ENCODE measurements around the gene EZR.
A peak's percentile ranks its signal among the peaks of the same experiment; 100 is the strongest.

The EZR gene

GRCh38 chr6:158717341-158718330 is 101.5 kb downstream of the EZR start:
- H3F3A ChIP-seq (ENCODE audit: insufficient read depth, low read length) = no peaks in the 10 kb centered on the region
- H2AFZ ChIP-seq (ENCODE audit: low read length) = no peak overlapping the region; the same call in 1 of the 2 replicates
- H3K4me2 ChIP-seq (ENCODE audit: low read length) = peak overlapping the region; percentile 20; the same call in 1 of the 2 replicates
- H3K36me3 ChIP-seq (ENCODE audit: insufficient read depth, low read length) = no peaks in the 10 kb centered on the region
- no peaks in the 10 kb centered on the region for H3K9me3 ChIP-seq (ENCODE audit: low read length)
- TF ChIP-seq EZH2 (IDR thresholded peaks at IDR 0.05; ENCODE audit: borderline replicate concordance, low read length) (no peak), CTCF (IDR thresholded peaks at IDR 0.05; ENCODE audit: low read length) (no peak)
- H3K9me2 ChIP-seq (ENCODE audit: low read depth, low read length) = no peaks in the 10 kb centered on the region
- no peak overlapping the region for H3K4me3 ChIP-seq (ENCODE audit: low read depth, low read length, poor library complexity, severe bottlenecking)
- no peaks in the 10 kb centered on the region for H3K27me3 ChIP-seq (ENCODE audit: insufficient read depth, low read length)
- H4K20me1 ChIP-seq (ENCODE audit: insufficient read depth, low read length) = no peaks in the 10 kb centered on the region
- no peak overlapping the region for H3K9ac ChIP-seq (ENCODE audit: low read length)
- peak overlapping the region; percentile 61 for H3K27ac ChIP-seq (ENCODE audit: low read depth, low read length, poor library complexity, severe bottlenecking)
- peaks cover 55% of the 10 kb centered on the region for H3K4me1 ChIP-seq (ENCODE audit: insufficient read depth, low read length, severe bottlenecking)
- H3K79me2 ChIP-seq (ENCODE audit: insufficient read depth, low read length) = no peaks in the 10 kb centered on the region
